Neural cell (in vitro differentiated cells): ENCODE measurements around the gene KIT. TPM values are rescaled to one million over a fixed set of nuclear protein-coding genes. Genes with fewer than 3 reads are reported as not detected.

Source experiments
- H2AFZ ChIP-seq: fragments of 200-600, 300-800 bp; sonication (generic), shearing (Covaris generic); 2 replicates; pipeline ENCODE4 v1.6.0; 2014; ENCODE audit warnings: low read depth, mild to moderate bottlenecking, antibody characterized with exemption, low read length, moderate library complexity
- H3F3A ChIP-seq: fragments of 200-600 bp; shearing (Covaris generic); 2 replicates; pipeline ENCODE4 v1.6.1; 2016; ENCODE audit warnings: mild to moderate bottlenecking, moderate library complexity, mixed read lengths, antibody characterized with exemption, low read length; ENCODE audit not compliant: insufficient read depth, poor library complexity, severe bottlenecking
- H3K27ac ChIP-seq: fragments of 200-600, 300-800 bp; sonication (generic), shearing (Covaris generic); 2 replicates; pipeline ENCODE4 v1.5.1; 2014; ENCODE audit warnings: mild to moderate bottlenecking, low read length, moderate library complexity
- H3K27me3 ChIP-seq: fragments of 300-800, 200-600 bp; sonication (generic), shearing (Covaris generic); 2 replicates; pipeline ENCODE4 v1.6.0; 2014; ENCODE audit warnings: mild to moderate bottlenecking, low read depth, low read length, moderate library complexity; ENCODE audit not compliant: insufficient read depth
- H3K36me3 ChIP-seq: fragments of 300-800, 200-600 bp; sonication (generic), shearing (Covaris generic); 2 replicates; pipeline ENCODE4 v1.5.1; 2014; ENCODE audit warnings: mild to moderate bottlenecking, antibody characterized with exemption, low read length, moderate library complexity; ENCODE audit not compliant: insufficient read depth
- H3K4me2 ChIP-seq: fragments of 300-800, 200-600 bp; sonication (generic), shearing (Covaris generic); 2 replicates; pipeline ENCODE4 v1.6.0; 2014; ENCODE audit warnings: mild to moderate bottlenecking, low read length
- H3K4me3 ChIP-seq: fragments of 300-800, 200-600 bp; sonication (generic), shearing (Covaris generic); 2 replicates; pipeline ENCODE4 v1.5.1; 2014; ENCODE audit warnings: mild to moderate bottlenecking, low read length, moderate library complexity
- H3K79me2 ChIP-seq: fragments of 200-600 bp; shearing (Covaris generic); replicated peaks from 2 replicates; pipeline ENCODE4 v1.6.0; 2014; ENCODE audit warnings: mild to moderate bottlenecking, low read length, moderate library complexity; ENCODE audit not compliant: insufficient read depth
- H3K9ac ChIP-seq: fragments of 300-800, 200-600 bp; sonication (generic), shearing (Covaris generic); 2 replicates; pipeline ENCODE4 v1.6.1; 2016; ENCODE audit warnings: mild to moderate bottlenecking, low read length, mixed read lengths
- H3K9me2 ChIP-seq: fragments of 200-600 bp; shearing (Covaris generic); 2 replicates; pipeline ENCODE4 v1.6.1; 2016; ENCODE audit warnings: mild to moderate bottlenecking, low read length, mixed read lengths; ENCODE audit not compliant: insufficient read depth
- H3K9me3 ChIP-seq: fragments of 200-600, 300-800 bp; sonication (generic), shearing (Covaris generic); 2 replicates; pipeline ENCODE4 v1.6.1; 2016; ENCODE audit warnings: mild to moderate bottlenecking, mixed run types, low read length, moderate library complexity, mixed read lengths
- H4K20me1 ChIP-seq: fragments of 200-600 bp; shearing (Covaris generic); 2 replicates; pipeline ENCODE4 v1.6.1; 2016; ENCODE audit warnings: mild to moderate bottlenecking, mixed run types; ENCODE audit not compliant: insufficient read depth
- EP300 ChIP-seq: fragments of 450-650 bp; conservative IDR thresholded peaks from 2 replicates; pipeline ENCODE4 v1.6.1; 2014; ENCODE audit warnings: antibody characterized with exemption, mild to moderate bottlenecking, moderate library complexity; ENCODE audit not compliant: poor library complexity, severe bottlenecking
- EZH2 ChIP-seq: fragments of 200-600, 300-800 bp; shearing (Covaris generic), sonication (generic); IDR thresholded peaks from 2 replicates; pipeline ENCODE4 v1.6.1; 2014; ENCODE audit warnings: antibody characterized with exemption, low read length, borderline replicate concordance, mild to moderate bottlenecking; ENCODE audit not compliant: insufficient read depth, poor library complexity, severe bottlenecking
- MXI1 ChIP-seq: fragments of 450-650 bp; conservative IDR thresholded peaks from 2 replicates; pipeline ENCODE4 v1.6.1; 2014; ENCODE audit warnings: antibody characterized with exemption, mild to moderate bottlenecking; ENCODE audit not compliant: poor library complexity, severe bottlenecking
- POLR2AphosphoS5 ChIP-seq: IDR thresholded peaks from 2 replicates; pipeline ENCODE4 v1.6.1; 2012
- RAD21 ChIP-seq: fragments of 450-650 bp; conservative IDR thresholded peaks from 2 replicates; pipeline ENCODE4 v1.6.1; 2014; ENCODE audit warnings: antibody characterized with exemption, mild to moderate bottlenecking, moderate library complexity
- SMC3 ChIP-seq: fragments of 450-650 bp; conservative IDR thresholded peaks from 2 replicates; pipeline ENCODE4 v1.6.1; 2014; ENCODE audit warnings: antibody characterized with exemption, mild to moderate bottlenecking, moderate library complexity; ENCODE audit not compliant: poor library complexity
- TAF1 ChIP-seq: IDR thresholded peaks from 2 replicates; pipeline ENCODE4 v1.6.1; 2012; ENCODE audit warnings: low read depth
- polyA plus RNA-seq: library from polyadenylated mRNA; depleted of rRNA; stranded (reverse); fragments of >200 nt; gene quantifications from 2 replicates; pipeline ENCODE4 v1.2.3, GENCODE V29; 2014
- TF ChIP-seq, protein P1 (sequence below): fragments of 450-650 bp; IDR thresholded peaks from 2 replicates; pipeline ENCODE4 v1.5.1; 2014; ENCODE audit warnings: antibody characterized with exemption, mild to moderate bottlenecking, moderate library complexity; ENCODE audit not compliant: poor library complexity, severe bottlenecking
- TF ChIP-seq, protein P2 (sequence below): IDR thresholded peaks from 2 replicates; pipeline ENCODE4 v1.6.1; 2012; ENCODE audit warnings: borderline replicate concordance

KIT gene
- polyA plus RNA-seq, 1 donor from 2014 or later, result 0.95 TPM

DNA sequence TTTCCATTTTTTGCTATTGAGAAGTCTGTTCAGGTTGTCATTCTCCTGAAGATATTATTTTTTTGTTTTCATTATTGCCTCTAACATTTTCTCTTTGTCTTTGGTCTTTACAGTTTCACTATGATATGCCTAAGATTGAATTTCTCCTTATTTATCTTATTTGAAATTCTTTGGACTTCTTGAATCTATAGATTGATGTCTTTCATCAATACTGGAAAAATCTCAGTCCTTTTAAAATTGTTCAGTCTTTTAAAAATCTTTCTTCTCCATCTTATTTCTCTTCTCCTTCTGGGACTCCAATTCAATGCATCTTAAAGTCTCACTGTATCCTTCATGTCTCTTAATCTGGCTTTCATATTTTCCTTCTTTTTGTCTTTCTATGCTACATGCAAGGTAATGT lies 86.7 kb downstream of the KIT start:
- no peak overlapping the region for H3K27ac ChIP-seq
- TF ChIP-seq TAF1 (no peak), SMC3 (no peak), EZH2 (no peak), RAD21 (no peak), POLR2AphosphoS5 (no peak), MXI1 (no peak), EP300 (no peak)
- TF ChIP-seq, protein P1, sequence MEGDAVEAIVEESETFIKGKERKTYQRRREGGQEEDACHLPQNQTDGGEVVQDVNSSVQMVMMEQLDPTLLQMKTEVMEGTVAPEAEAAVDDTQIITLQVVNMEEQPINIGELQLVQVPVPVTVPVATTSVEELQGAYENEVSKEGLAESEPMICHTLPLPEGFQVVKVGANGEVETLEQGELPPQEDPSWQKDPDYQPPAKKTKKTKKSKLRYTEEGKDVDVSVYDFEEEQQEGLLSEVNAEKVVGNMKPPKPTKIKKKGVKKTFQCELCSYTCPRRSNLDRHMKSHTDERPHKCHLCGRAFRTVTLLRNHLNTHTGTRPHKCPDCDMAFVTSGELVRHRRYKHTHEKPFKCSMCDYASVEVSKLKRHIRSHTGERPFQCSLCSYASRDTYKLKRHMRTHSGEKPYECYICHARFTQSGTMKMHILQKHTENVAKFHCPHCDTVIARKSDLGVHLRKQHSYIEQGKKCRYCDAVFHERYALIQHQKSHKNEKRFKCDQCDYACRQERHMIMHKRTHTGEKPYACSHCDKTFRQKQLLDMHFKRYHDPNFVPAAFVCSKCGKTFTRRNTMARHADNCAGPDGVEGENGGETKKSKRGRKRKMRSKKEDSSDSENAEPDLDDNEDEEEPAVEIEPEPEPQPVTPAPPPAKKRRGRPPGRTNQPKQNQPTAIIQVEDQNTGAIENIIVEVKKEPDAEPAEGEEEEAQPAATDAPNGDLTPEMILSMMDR, result no peak
- TF ChIP-seq, protein P2, sequence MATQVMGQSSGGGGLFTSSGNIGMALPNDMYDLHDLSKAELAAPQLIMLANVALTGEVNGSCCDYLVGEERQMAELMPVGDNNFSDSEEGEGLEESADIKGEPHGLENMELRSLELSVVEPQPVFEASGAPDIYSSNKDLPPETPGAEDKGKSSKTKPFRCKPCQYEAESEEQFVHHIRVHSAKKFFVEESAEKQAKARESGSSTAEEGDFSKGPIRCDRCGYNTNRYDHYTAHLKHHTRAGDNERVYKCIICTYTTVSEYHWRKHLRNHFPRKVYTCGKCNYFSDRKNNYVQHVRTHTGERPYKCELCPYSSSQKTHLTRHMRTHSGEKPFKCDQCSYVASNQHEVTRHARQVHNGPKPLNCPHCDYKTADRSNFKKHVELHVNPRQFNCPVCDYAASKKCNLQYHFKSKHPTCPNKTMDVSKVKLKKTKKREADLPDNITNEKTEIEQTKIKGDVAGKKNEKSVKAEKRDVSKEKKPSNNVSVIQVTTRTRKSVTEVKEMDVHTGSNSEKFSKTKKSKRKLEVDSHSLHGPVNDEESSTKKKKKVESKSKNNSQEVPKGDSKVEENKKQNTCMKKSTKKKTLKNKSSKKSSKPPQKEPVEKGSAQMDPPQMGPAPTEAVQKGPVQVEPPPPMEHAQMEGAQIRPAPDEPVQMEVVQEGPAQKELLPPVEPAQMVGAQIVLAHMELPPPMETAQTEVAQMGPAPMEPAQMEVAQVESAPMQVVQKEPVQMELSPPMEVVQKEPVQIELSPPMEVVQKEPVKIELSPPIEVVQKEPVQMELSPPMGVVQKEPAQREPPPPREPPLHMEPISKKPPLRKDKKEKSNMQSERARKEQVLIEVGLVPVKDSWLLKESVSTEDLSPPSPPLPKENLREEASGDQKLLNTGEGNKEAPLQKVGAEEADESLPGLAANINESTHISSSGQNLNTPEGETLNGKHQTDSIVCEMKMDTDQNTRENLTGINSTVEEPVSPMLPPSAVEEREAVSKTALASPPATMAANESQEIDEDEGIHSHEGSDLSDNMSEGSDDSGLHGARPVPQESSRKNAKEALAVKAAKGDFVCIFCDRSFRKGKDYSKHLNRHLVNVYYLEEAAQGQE, result no peak
- H3K27me3 ChIP-seq, result no peaks in the 10 kb centered on the region
- H3K79me2 ChIP-seq, result no peaks in the 10 kb centered on the region
- H3K9me2 ChIP-seq, result no peaks in the 10 kb centered on the region
- H4K20me1 ChIP-seq, result no peaks in the 10 kb centered on the region
- no peaks in the 10 kb centered on the region for H3K36me3 ChIP-seq
- no peak overlapping the region for H3K4me2 ChIP-seq
- no peak overlapping the region for H3K4me3 ChIP-seq
- no peak overlapping the region for H3K9ac ChIP-seq
- no peaks in the 10 kb centered on the region for H3F3A ChIP-seq
- H3K9me3 ChIP-seq, result peaks cover 3% of the 10 kb centered on the region
- H2AFZ ChIP-seq, result no peak overlapping the region

DNA sequence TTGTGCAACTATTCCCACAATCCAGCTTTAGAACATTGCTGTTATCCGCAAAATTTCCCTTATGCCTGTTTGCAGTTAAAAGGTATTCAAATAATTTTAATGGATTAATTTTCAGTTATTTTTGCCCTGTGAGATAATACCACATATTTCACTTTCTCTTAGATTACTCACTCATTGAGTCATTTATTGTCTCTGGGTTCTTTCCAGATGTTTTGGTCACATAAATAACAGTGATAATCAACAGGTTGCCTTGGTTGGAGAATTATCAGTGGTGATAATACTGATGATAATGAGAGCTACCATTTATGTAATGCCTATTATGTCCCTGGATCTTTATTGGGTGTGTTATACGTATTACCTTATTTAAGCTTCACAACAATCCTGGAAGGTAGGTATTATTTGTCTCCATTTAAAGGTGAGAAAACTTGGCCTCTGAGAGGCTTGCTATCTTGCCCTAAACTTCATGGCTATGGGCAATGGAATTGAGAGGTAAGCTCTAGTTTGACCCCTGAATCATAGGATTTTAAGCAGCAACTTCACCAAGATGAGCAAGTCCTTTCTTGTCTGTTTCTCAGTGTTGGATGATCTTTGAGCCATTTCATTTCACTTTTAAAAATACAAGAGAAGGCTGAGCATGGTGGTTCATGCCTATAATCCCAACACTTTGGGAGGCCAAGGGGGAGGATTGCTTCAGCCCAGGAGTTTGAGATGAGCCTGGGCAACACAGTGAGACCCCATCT lies 87.4 kb downstream of the KIT start:
- TF ChIP-seq MXI1, result no peak
- H3F3A ChIP-seq, result no peaks in the 10 kb centered on the region
- H3K79me2 ChIP-seq, result no peaks in the 10 kb centered on the region
- no peaks in the 10 kb centered on the region for H3K27me3 ChIP-seq
- H3K9me2 ChIP-seq, result no peaks in the 10 kb centered on the region
- H3K9me3 ChIP-seq, result peaks cover 3% of the 10 kb centered on the region
- no peak overlapping the region for H3K4me2 ChIP-seq
- H4K20me1 ChIP-seq, result no peaks in the 10 kb centered on the region
- no peak overlapping the region for H3K4me3 ChIP-seq
- no peaks in the 10 kb centered on the region for H3K36me3 ChIP-seq
- no peak overlapping the region for H3K9ac ChIP-seq
- no peak overlapping the region for H3K27ac ChIP-seq
- H2AFZ ChIP-seq, result no peak overlapping the region
